Omental fat pad (tissue), 4 donors: Measurements from ENCODE around the gene ADO. TPM values are rescaled to one million over a fixed set of nuclear protein-coding genes. Genes with fewer than 3 reads are reported as not detected.

Source experiments
- ATAC-seq: fragments of 150-250 bp; one replicate; pipeline ENCODE4 v1.9.1; 2016; ENCODE audit warnings: mild to moderate bottlenecking, moderate library complexity; ENCODE audit not compliant: low FRiP score
- DNase-seq: peaks from one replicate; pipeline ENCODE4 v3.0.0-alpha.2; 2019; ENCODE audit warnings: low spot score
- CTCF ChIP-seq, 3 donors: fragments of 450-650 bp; IDR thresholded peaks; one replicate each; pipeline ENCODE4 v1.5.1; 2016 to 2017; ENCODE audit warnings: antibody characterized with exemption in 3 of 3, mild to moderate bottlenecking in 3 of 3, moderate library complexity in 2 of 3
- total RNA-seq, 4 donors: library from RNA; depleted of rRNA; stranded (reverse); fragments of >200 nt; gene quantifications; one replicate each; pipeline ENCODE4 v1.1.0, GENCODE V29; 2016

Gene ADO
- total RNA-seq, 4 donors from 2014 or later = 16.6 to 28.5 (median 20.6) TPM

- DNase-seq = no peak
- no peak for ATAC-seq
- TF ChIP-seq CTCF (IDR thresholded peaks at IDR 0.05) = no peak
These were observed 41.4 kb upstream of the ADO start for GRCh38 chr10:62763155-62763554.

GRCh38 chr10:62764011-62764410, 40.5 kb upstream of the ADO start:
- no peak for DNase-seq
- TF ChIP-seq CTCF (IDR thresholded peaks at IDR 0.05) = no peak
- ATAC-seq = no peak

- ATAC-seq = no peak
- TF ChIP-seq CTCF (IDR thresholded peaks at IDR 0.05) = no peak
These were observed 38.8 kb upstream of the ADO start for GRCh38 chr10:62765726-62766125.

GRCh38 chr10:62766386-62766785, 38.1 kb upstream of the ADO start:
- ATAC-seq = no peak
- DNase-seq = no peak
- no peak for TF ChIP-seq CTCF (IDR thresholded peaks at IDR 0.05)

More at GRCh38 chr10:62765726-62766125, 38.8 kb upstream of the ADO start:
- no peak for DNase-seq

- DNase-seq (no peak), ATAC-seq (no peak)
- TF ChIP-seq CTCF (IDR thresholded peaks at IDR 0.05) = no peak
These were observed 34.8 kb upstream of the ADO start for GRCh38 chr10:62769574-62770242.

GRCh38 chr10:62772186-62772974, 32.1 kb upstream of the ADO start:
- no peak for ATAC-seq
- no peak for TF ChIP-seq CTCF (IDR thresholded peaks at IDR 0.05)

GRCh38 chr10:62778125-62778524, 26.4 kb upstream of the ADO start:
- no peak for DNase-seq
- no peak for TF ChIP-seq CTCF (IDR thresholded peaks at IDR 0.05)
- no peak for ATAC-seq

More at GRCh38 chr10:62772186-62772974, 32.1 kb upstream of the ADO start:
- no peak for DNase-seq
